K562 (cell line): ENCODE measurements around the gene FOSL1. TPM values are rescaled to one million over a fixed set of nuclear protein-coding genes. Genes with fewer than 3 reads are reported as not detected.

Source experiments
- CHD7 ChIP-seq: fragments of 200-600 bp; sonication (generic); IDR thresholded peaks from one replicate; pipeline ENCODE4 v1.6.1; 2012; ENCODE audit warnings: mild to moderate bottlenecking, low read depth, low read length, inconsistent platforms
- GATAD2A ChIP-seq: fragments of 450-650 bp; IDR thresholded peaks from 2 replicates; pipeline ENCODE4 v1.6.1; 2017
- HDAC1 ChIP-seq, 2 experiments: fragments of 450-650 bp; IDR thresholded peaks; 2 replicates each; pipeline ENCODE4 v1.6.1; 2016 to 2017; ENCODE audit warnings: inconsistent platforms in 1 of 2, mild to moderate bottlenecking in 1 of 2, moderate library complexity in 1 of 2
- MYC ChIP-seq, 2 experiments: fragments of 250-450 bp in 1 of 2; sonication (Bioruptor Pico) in 1 of 2; IDR thresholded peaks; 2 replicates each; pipeline versions ENCODE4 v1.5.1 to v1.6.1; 2012 to 2021; ENCODE audit warnings: low read depth in 2 of 2, borderline replicate concordance in 1 of 2, improper control_type of control experiment in 1 of 2, low read length in 1 of 2, mild to moderate bottlenecking in 1 of 2, moderate library complexity in 1 of 2
- NR1H2 ChIP-seq: sonication (generic); formaldehyde crosslinking; IDR thresholded peaks from 2 replicates; pipeline ENCODE4 v1.4.0; 2020; ENCODE audit warnings: mild to moderate bottlenecking, missing genetic modification reagents
- PCBP1 ChIP-seq: fragments of 200-400 bp; formaldehyde crosslinking; IDR thresholded peaks from 2 replicates; pipeline ENCODE4 v1.6.1; 2018; ENCODE audit warnings: mild to moderate bottlenecking, low read depth, low read length; ENCODE audit not compliant: poor library complexity, severe bottlenecking
- POLR2B ChIP-seq: fragments of 450-650 bp; IDR thresholded peaks from 2 replicates; pipeline ENCODE4 v1.6.1; 2018; ENCODE audit warnings: low read depth; ENCODE audit not compliant: partially characterized antibody
- RFX7 ChIP-seq: fragments of 250-450 bp; sonication (Bioruptor Pico); IDR thresholded peaks from 2 replicates; pipeline ENCODE4 v1.5.1; 2021; ENCODE audit warnings: mild to moderate bottlenecking
- SAFB ChIP-seq: fragments of 200-400 bp; formaldehyde crosslinking; IDR thresholded peaks from 2 replicates; pipeline ENCODE4 v1.6.1; 2017; ENCODE audit warnings: low read depth, low read length, borderline replicate concordance
- XRCC3 ChIP-seq: fragments of 450-650 bp; IDR thresholded peaks from 2 replicates; pipeline ENCODE4 v1.6.1; 2017; ENCODE audit warnings: mild to moderate bottlenecking, moderate library complexity
- ZNF121 ChIP-seq: sonication (generic); formaldehyde crosslinking; conservative IDR thresholded peaks from 2 replicates; pipeline ENCODE4 v1.8.0; 2022; ENCODE audit warnings: missing genetic modification reagents
- ZNF445 ChIP-seq: fragments of 250-450 bp; sonication (Bioruptor Pico); IDR thresholded peaks from 2 replicates; pipeline ENCODE4 v1.4.0; 2020; ENCODE audit warnings: low read depth, mild to moderate bottlenecking, moderate library complexity
- polyA plus RNA-seq, 8 experiments: library from polyadenylated mRNA; depleted of rRNA in 4 of 8; stranded (reverse) in 5 of 8; unstranded in 3 of 8; fragments of >200 nt; fragmentation: Nextera tagmentation in 2 of 8; fragmentation: Illumina TruSeq in 1 of 8; extraction: Ambion mirVana in 2 of 8; extraction: Trizol in 1 of 8; gene quantifications; 2 replicates each; pipeline versions ENCODE4 v1.2.1 to v1.2.3, GENCODE V29; 2011 to 2014; ENCODE audit warnings: inconsistent platforms in 1 of 8, missing spikeins in 1 of 8
- total RNA-seq, 7 experiments: library from RNA; depleted of rRNA in 6 of 7; stranded (reverse); fragments of >200 nt in 6 of 7; fragmentation: Illumina TruSeq in 2 of 7; extraction: Trizol in 2 of 7; gene quantifications; 2 replicates each; pipeline versions ENCODE4 v1.2.1 to v1.2.3, GENCODE V29; 2011 to 2021; ENCODE audit warnings: low replicate concordance in 1 of 7
- TF ChIP-seq, protein P1 (sequence below): fragments of 450-650 bp; IDR thresholded peaks from 2 replicates; pipeline ENCODE4 v1.6.1; 2017; ENCODE audit warnings: mild to moderate bottlenecking, moderate library complexity
- TF ChIP-seq, protein P2 (sequence below): sonication (generic); formaldehyde crosslinking; IDR thresholded peaks from 2 replicates; pipeline ENCODE4 v1.9.0; 2022; ENCODE audit warnings: mild to moderate bottlenecking, missing genetic modification reagents

The FOSL1 gene
- total and polyA plus RNA-seq, 9 of the 15 experiments (the other 6 are each of a cell fraction or from before 2014, with no cell fraction given), result 3.5 to 39.6 (median 10.0) TPM

GRCh38 chr11:65888163-65888814 lies 11.9 kb downstream of the FOSL1 start, which contains the start of gene FIBP (continued):
- TF ChIP-seq, protein P1, sequence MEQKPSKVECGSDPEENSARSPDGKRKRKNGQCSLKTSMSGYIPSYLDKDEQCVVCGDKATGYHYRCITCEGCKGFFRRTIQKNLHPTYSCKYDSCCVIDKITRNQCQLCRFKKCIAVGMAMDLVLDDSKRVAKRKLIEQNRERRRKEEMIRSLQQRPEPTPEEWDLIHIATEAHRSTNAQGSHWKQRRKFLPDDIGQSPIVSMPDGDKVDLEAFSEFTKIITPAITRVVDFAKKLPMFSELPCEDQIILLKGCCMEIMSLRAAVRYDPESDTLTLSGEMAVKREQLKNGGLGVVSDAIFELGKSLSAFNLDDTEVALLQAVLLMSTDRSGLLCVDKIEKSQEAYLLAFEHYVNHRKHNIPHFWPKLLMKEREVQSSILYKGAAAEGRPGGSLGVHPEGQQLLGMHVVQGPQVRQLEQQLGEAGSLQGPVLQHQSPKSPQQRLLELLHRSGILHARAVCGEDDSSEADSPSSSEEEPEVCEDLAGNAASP, result no peak
- TF ChIP-seq SAFB (no peak), CHD7 (no peak), POLR2B (peak; percentile 82), XRCC3 (no peak), PCBP1 (peak; percentile 92), RFX7 (CRISPR knock-in tag) (no peak), NR1H2 (CRISPR knock-in tag) (peak; percentile 72; the same call in 1 of the 2 replicates), ZNF121 (no peak), MYC (IDR thresholded peaks at IDR 0.05; ENCODE audit: low read depth, low read length) (peak; percentile 78), MYC (CRISPR knock-in tag; IDR thresholded peaks at IDR 0.05; ENCODE audit: borderline replicate concordance, low read depth) (peak; percentile 5; the same call in 1 of the 2 replicates), ZNF445 (no peak), HDAC1 (IDR thresholded peaks at IDR 0.05) (peak in 1 of 2 experiments; percentile 80; a peak in 2 of 4 replicates), GATAD2A (0 out of 2 replicates have a peak, but pooled peaks have one; percentile 37)
- TF ChIP-seq, protein P2, sequence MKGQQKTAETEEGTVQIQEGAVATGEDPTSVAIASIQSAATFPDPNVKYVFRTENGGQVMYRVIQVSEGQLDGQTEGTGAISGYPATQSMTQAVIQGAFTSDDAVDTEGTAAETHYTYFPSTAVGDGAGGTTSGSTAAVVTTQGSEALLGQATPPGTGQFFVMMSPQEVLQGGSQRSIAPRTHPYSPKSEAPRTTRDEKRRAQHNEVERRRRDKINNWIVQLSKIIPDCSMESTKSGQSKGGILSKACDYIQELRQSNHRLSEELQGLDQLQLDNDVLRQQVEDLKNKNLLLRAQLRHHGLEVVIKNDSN (CRISPR knock-in tag), result no peak
